Activated CD4-positive, alpha-beta T cell treated with anti-CD3 and anti-CD28 coated beads for 1 hour (primary cell): Measurements from ENCODE around the gene KNG1.
"Not testable (repeated sequence)": the region's sequence is repeated elsewhere in the genome, so short reads cannot be mapped to it uniquely, and the experiment has no call there.

Source experiments
- DNase-seq: peaks from one replicate; pipeline ENCODE4 v3.0.0-alpha.2; 2020

KNG1 gene

DNA sequence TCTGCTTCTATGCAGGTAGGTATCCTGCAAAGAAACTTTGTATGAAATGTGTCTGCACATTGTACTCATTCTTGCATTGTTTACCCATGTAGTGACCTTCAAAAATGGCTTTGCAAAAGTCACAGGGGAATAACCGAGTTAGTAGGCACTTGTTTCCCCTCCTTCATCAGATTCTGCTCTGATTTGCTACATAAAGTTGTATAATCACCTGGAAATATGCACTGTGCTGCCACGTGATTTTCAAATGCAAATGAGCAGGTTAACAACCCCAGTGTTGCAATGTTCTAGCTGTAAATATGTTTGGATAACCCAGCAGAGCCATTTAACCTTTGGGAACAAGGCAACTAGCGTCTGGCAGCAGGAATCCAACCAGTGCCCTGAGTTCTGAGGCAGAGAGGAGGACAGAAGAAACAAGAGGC is at the start of gene KNG1:
Gene KNG1, plus strand, starts transcription at position 321 of the 419 bp plus-strand sequence. CDS start 184 bp downstream, outside the sequence.
- no peak for DNase-seq

DNA sequence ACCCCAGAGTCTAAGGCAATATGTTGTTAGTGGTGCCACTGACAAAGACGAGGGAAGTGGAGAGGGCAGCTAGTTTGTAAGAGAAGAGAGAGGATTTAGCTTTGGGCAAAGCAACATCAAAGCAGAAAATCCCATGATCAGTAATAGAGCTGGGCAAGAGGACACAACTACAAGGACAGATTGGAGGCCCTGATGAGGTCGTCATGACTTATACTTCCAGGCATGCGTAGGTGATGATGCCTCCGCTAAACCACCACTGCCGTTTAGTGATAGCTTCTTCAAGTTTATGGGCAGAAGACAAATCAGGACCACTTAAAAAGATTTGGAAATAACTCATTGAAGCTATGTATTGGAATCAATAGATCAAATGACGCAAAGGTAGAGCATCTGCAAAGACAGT is 48.7 kb upstream of the KNG1 start:
- DNase-seq, result no peak

DNA sequence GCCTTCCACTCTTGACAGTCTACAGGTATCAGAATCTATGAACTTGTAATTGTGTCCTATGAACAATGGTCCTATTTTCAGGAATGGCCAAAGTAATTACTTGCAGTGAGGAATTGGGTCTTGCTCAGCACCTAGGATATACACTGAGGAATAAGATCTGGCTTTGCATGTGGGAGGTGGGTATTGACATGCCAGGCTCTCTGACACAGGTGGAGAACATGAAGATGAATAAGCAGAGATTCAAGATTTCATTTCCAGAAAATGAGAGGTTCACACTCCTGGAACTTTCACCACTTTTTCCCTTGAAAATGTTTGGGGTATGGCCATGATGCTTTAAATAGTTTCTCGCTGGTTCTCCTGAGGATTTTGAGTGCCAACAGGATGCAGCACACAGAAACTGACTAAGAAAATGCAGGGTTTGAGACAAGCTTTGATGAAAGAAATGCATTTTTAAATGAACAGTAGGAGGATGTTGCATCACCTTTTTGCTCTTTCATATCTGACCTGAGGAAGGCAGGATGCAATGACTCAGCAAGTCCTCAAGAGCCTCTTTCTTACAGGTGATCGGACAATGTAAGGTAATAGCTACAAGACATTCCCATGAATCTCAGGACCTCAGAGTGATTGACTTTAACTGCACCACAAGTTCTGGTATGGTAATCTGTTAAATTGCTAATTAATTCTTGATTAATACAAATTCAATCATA is 47.6 kb upstream of the KNG1 start:
- DNase-seq, result no peak

DNA sequence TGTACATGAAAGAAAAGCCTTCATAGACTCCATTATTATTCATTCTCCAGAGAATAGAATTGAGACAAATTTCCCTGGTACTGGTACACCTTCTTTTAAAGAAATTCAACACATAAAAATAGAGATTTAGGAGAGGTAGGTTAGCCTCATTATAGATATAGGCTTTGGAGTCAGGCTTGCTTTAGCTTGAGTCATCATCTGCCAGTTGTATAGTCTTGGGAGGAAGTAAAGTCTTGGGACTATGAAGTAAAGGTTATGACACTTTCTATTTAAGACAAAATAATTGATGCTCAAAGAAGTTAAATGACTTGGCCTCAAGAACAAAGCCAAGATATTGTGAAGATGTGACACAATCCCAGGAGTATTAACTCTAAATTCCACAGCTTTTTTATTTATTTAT is 47.0 kb upstream of the KNG1 start:
- DNase-seq, result no peak

DNA sequence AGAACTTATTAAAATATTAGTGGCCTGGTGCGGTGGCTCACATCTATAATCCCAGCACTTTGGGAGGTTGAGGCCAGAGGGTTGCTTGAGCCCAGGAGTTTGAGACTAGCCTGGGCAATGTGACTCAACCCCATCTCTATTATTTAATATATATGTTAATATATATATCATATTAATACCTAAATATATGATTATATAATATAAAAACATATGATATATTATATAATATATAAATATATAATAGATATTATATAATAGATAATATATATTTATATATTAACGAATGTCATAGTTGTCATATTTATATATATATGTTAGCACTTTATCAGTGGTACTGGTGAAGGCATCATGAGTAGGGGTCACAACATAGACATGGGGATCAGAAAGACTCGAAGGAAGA is 46.1 kb upstream of the KNG1 start:
- DNase-seq, result no peak

DNA sequence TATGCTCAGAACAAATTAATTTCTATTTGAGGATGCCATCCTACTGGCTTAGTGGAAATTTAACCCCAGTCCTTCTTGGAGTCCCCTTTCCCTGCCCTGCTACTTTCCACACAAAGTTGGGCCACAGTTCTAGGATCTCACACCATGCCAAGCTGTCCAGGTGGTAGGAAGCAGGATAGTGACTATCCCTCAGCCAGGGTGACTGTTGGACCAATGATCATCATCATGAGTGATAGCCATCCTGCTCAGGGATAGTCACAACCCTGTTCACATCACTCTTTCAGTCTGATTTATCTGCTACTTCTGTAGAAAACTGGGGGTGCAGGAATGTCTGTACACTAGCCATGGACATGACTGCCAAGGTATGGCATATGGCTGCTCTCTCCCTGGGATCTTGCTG is 38.6 kb upstream of the KNG1 start:
- DNase-seq, result no peak

DNA sequence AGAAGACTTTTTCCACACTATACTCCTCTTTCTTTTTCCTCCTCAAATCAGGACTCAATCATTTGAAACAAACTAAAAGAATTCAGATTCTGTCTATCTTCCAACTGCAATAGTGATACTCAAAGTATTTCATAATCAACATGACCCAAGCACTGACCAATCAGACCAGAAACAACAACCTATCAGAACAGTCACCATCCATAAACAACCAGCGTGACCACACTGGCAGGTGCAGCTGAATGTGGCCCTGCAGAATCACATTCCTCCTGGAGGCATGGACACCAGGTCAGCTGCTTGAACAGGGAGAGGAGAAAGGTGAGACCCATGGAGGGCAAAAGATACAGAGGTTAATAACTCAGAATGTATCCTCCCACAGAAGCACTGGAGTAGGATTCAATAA is 38.0 kb upstream of the KNG1 start:
- no peak for DNase-seq

DNA sequence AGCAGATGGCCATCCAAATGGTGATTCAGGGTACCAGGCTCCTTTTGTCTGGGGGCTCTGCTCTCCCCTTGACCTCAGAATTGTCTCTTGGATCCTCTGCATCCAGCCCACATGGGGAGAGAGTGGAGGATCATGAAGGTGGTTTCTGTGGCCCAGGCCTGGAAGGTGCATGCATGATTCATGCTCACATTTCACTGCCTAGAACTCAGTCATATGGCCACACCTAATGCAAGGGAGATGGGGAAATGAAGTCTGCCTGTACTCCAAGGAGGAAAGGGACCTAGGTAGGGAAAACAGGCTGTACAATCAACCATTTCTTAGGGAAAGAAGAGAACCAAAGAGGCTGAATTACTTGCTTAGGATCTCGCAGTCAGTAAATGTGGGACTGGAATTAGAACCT is 36.3 kb upstream of the KNG1 start:
- DNase-seq, result no peak

DNA sequence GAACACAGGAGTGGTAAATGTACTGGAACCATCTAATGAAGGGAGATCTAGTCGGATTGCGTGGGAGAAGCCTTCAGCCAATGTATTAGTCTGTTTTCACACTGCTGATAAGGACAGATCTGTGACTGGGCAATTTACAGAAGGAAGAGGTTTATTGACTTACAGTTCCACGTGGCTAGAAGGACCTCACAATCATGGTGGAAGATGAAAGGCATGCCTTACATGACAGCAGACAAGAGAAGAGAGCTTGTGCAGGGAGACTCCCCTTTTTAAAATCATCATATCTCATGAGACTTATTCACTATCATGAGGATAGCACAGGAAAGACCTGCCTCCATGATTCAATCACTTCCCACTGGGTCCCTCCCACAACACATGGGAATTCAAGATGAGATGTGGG is 34.3 kb upstream of the KNG1 start:
- DNase-seq, result no peak

DNA sequence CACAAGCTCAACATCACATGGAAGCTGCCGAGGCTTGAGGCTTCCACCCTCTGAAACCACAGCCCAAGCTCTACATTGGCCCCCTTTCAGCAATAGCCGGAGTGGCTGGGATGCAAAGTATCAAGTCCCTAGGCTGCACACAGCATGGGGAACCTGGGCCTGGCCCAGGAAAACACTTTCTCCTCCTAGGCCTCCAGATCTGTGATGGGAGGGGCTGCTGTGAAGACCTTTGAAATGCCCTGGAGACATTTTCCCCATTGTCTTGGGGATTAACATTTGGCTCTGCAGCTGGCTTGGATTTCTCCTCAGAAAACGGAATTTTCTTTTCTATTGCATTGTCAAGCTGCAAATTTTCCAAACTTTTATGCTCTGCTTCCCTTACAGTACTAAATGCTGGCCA is 33.2 kb upstream of the KNG1 start:
- no peak for DNase-seq

DNA sequence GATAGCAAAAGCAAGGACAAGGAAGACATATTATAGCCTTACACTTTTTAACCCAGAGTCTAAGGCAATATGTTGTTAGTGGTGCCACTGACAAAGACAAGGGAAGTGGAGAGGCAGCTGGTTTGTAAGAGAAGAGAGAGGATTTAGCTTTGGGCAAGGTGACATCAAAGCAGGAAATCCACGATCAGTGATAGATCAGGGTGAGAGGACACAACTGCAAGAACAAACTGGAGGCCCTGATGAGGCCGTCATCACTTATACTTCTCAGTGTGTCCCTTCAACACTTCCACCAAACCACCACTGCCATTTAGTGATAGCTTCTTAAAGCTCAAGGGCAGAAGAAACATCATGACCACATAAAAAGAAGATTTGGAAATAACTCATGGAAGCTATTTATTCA is 30.7 kb upstream of the KNG1 start:
- DNase-seq, result not testable (repeated sequence)

DNA sequence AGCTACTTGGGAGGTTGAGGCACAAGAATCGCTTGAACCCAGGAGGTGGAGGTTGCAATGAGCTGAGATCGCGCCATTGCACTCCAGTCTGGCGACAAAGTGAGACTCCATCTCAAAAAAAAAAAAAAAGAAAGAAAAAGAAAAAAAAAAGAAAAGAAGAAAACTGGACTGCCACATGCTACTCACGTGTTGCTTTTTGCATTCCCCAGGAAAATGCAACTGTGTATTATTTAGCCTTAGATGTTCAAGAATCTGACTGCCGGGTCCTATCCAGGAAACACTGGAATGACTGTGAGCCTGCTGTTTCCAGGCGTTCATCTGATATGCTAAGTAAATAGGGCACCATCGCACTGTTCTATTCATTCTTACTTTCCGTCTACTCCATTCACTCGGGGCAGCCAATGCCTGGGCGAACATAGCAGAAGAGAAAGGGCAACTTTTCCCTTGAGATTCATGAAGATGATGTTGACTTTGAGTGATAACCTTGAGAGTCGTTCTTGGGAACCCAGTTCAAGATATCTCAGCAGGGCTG is 30.0 kb upstream of the KNG1 start:
- no peak for DNase-seq

DNA sequence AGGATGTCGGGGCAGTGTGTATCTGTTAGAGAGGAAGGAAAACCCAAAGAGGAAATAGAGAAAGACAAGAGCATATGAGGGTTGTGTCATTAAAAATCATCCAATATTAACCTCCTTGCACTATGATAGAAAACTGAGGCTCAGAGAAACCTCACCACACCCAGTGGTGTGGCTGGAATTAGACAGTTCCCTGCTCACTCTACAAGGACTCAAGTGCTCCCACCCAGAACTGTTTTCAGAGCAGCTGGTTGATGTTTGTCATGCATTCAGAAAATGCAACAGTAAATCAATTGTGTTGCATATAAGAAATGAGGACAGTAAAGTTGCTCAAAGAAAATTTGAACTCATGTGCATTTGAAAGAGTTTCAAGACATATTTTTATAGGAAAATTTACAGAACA is 26.9 kb upstream of the KNG1 start:
- DNase-seq, result not testable (repeated sequence)

DNA sequence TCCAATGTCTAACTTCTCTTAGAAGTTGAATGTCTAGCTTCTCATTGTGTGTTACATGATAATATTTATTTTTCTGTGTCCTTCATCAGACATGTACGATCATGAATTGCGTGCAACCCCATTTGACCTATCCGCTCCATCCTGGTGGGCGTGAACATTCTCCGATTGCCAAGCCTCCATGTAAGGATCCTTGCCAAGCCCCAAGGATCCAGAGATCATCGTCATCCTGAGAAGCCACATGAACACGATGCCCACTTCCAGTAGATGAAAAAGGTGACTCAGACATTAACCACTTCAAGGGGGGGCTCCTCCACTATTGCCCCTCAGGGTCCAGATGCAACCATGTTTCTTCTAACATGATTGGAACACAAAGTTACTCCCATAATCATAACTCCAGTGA is 25.5 kb upstream of the KNG1 start:
- DNase-seq, result no peak

DNA sequence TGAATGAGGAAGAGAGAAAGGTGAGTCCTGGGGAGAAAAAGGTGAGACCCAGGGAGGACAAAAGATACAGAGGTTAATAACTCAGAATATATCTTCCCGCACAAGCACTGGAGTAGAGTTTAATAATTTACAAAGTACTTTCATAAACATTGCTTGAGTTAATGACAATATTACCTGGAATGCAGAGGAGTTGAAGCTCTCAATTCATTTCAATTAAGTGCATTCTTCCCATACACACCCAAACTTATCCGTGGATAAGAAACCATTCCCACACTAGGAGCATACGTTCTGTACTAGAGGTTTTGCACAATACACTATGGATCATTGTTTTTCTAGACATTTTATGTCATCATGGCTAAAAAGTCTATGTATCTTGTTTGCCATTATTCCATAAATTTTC is 23.3 kb upstream of the KNG1 start:
- no peak for DNase-seq

DNA sequence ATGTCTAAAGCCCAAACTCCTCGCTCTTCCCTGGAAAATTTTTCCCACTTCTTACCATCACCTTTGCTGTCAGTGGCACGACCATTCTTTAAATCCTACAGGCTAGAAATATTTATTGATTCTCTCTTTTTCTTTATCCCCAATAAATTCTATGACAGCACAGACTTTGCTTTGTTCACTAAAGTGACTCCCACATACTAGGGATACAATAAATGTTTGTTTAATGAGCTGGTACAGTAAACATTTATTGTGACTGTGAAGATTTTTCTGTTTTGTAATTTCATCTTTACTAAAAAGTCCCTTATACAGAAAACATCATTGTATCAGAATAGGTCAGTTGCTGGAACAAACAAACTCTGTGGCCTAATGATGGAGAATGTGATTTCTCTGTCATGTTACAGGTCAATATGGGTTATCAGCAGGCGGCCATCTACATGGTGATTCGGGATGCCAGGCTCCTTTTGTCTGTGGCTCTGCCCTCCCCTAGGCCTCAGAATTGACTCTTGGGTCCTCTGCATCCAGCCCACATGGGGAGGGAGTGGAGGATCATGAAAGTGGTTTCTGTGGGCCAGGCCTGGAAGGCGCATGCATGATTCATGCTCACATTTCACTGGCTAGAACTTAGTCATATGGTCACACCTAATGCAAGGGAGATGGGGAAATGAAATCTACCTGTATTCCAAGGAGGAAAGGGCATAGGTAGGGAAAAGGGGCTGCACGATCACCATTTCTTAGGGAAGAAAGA is 22.7 kb upstream of the KNG1 start:
- DNase-seq, result no peak

DNA sequence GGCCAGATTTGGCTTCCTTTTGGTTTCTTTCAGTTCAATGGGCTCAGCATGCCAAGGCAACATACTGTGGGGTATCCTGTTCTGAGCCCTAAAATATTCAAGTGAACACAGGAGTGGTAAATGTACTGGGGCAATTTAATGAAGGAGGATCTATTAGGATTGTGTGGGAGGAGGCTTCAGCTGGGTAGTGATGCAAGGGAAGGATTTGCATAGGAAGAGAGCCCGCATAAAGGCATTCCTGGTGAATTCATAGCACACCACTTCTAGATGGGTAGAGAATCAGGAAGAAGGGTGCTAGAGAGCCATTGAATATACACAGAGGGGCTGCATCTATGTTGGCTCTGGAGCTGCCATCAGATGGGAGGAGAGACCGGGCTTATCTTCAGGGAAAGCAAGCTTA is 20.6 kb upstream of the KNG1 start:
- no peak for DNase-seq

DNA sequence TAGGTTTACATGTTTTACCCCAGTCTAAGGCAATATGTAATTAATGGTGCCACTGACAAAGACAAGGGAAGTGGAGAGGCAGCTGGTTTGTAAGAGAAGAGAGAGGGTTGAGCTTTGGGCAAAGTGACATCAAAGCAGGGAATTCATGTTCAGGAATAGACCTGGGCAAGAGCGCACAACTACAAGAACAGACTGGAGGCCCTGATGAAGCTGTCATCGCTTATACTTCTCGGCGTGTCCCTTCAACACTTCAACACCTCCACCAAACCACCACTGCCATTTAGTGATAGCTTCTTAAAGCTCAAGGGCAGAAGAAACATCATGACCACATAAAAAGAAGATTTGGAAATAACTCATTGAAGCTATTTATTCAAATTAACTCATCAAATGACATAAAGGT is 19.6 kb upstream of the KNG1 start:
- DNase-seq, result no peak

DNA sequence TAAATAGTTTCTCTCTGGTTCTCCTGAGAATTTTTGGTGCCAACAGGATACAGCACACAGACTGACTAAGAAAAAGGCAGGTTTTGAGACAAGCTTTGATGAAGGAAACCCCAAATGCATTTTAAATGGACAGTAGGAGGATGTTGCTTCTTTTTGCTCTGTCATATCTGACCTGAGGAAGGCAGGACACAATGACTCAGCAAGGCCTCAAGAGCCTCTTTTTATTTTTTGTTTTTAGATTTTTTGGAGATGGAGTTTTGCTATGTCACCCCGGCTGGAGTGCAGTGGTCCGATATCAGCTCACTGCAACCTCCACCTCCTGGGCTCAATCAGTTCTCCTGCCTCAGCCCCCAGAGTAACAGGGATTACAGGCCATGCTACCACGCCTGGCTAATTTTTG is 16.9 kb upstream of the KNG1 start:
- DNase-seq, result no peak

DNA sequence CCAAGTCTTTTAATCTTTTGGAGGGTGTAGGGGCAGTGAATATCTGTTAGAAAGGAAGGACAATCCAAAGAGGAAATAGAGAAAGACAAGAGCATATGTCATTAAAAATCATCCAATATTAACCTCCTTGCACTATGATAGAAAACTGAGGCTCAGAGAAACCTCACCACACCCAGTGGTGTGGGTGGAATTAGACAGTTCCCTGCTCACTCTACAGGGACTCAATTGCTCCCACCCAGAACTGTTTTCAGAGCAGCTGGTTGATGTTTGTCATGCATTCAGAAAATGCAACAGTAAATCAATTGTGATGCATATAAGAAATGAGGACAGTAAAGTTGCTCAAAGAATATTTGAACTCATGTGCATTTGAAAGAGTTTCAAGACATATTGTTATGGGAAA is 14.7 kb upstream of the KNG1 start:
- DNase-seq, result not testable (repeated sequence)

DNA sequence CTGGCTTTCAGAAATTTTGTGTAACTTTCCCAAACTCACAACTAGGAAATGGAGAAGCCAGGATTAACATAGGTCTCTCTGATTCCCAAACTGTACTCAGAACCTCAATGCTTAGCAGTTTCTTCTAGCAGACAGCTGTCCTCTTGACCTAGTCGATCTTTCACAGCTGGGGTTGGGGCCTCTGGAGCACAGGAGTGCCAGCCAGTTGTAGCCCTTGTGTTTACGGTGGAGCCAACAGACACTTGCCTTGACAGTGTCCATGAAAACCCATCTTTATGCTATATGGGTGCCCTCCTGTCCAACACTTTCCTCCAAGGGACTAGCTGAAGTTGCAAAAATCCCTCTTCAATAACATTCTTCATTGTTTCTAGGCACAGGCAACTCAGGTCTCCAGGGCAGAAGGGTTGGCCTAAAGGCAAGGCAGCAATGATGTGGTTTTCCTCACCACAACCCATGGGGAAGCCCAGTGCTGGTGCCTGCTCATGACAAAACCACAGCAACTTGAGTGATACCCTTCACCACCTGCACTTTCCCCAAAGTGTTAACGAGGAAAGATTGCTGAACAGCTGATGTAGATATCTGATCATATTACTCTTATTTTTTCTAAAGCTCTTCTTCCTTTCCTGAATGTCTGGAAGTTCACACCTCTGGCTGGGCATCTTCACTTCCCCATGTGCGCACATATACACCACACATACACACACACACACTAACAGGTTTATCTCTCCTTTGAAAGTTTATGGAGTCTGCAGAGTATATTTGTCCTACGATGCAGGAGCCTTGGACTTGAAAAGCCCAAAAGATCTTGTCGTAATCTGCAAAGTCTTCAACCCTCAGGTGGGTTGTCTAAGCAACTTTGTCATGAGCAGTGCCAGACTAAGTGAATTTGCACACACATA is 11.0 kb upstream of the KNG1 start:
- DNase-seq, result no peak

DNA sequence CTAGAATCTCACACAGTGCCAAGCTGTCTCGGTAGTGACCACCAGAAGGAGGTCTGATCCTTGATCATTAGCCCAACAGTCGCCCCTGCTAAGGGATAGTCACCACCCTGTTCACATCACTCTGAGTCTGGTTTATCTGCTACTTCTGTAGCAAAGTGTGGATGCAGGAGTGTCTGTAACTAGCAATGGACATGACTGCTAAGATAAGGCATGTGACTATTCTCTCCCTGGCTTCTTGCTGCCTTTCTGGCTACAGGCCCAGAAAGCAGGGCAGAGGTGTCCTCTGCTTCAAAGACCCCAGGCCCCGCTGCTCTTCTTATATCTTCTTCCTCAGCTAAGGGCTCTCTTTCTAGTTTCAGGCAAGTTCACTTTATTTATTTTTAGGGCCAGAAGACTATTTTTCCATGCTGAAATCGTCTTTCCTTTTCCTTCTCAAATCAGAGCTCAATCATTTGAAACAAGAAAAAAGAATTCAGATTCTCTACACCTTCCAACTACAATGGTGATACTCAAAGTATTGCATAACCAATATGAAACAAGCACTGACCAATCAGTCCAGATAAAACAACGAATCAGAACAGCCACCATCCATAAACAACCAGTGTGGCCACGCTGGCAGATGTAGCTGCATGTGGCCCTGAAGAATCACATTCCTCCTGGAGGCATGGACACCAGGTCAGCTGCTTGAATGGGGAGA is 8.0 kb upstream of the KNG1 start:
- no peak for DNase-seq

DNA sequence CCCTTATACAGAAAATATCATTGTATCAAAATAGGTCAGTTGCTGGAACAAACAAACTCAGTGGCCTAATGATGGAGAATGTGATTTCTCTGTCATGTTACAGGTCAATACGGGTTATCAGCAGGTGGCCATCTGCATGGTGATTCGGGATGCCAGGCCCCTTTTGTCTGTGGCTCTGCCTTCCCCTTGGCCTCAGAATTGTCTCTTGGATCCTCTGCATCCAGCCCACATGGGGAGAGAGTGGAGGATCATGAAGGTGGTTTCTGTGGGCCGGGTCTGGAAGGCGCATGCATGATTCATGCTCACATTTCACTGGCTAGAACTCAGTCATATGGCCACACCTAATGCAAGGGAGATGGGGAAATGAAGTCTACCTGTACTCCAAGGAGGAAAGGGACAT is 6.5 kb upstream of the KNG1 start:
- DNase-seq, result not testable (repeated sequence)
